K562 (cell line): Measurements from ENCODE around the gene TCEANC. TPM values are rescaled to one million over a fixed set of nuclear protein-coding genes. Genes with fewer than 3 reads are reported as not detected.
A peak's percentile ranks its signal among the peaks of the same experiment; 100 is the strongest.

ENCODE experiments used
- ATAC-seq: fragments of 200-7000 bp; cut with Tn5 transposase; 3 replicates; pipeline ENCODE4 v1.9.1; 2020; ENCODE audit warnings: moderate library complexity
- BruUV-seq: library from RNA; stranded (reverse); fragments of 400-500 nt; replicated peaks from 2 replicates; lab custom pipeline; 2021; lab: Mats Ljungman, UMichigan
- CTCF ChIA-PET: fragments of 300-600 bp; formaldehyde crosslinking; extraction: SDS; loops from one replicate; lab custom pipeline; 2021; ENCODE audit warnings: low intra/inter-chr PET ratio; lab: Yijun Ruan, JAX
- POLR2A ChIA-PET: fragments of 300-600, 350-650 bp; sonication (Branson Sonifier 250); formaldehyde crosslinking; extraction: SDS; loops from one replicate; lab custom pipeline; 2021; ENCODE audit warnings: antibody characterized with exemption, inconsistent platforms; lab: Yijun Ruan, JAX
- DNase-seq, 4 experiments: peaks; one replicate each; pipeline versions ENCODE4 v3.0.0 to v3.0.0-alpha.2; 2011 to 2018; ENCODE audit warnings: low spot score in 3 of 4, mixed read lengths in 3 of 4; ENCODE audit errors: extremely low read depth in 1 of 4
- FAIRE-seq: peaks from 2 replicates; lab custom pipeline; 2011; peaks lifted over from hg19 to GRCh38; lab: Jason Lieb, UNC
- H2AFZ ChIP-seq: 2 replicates; pipeline ENCODE4 v1.6.0; 2011; ENCODE audit warnings: low read depth, low read length, control low read depth, inconsistent platforms
- H3K27ac ChIP-seq: fragments of 200-600 bp; 3 replicates; pipeline ENCODE4 v1.8.0; 2011; ENCODE audit warnings: low read depth, mild to moderate bottlenecking, control low read depth, inconsistent platforms, low read length, moderate library complexity, mixed read lengths; ENCODE audit errors: extremely low read depth
- H3K27me3 ChIP-seq, 2 experiments: fragments of 300-600 bp in 1 of 2; 2 replicates in 1 of 2; 3 replicates in 1 of 2; pipeline versions ENCODE4 v1.6.0 to v1.8.0; 2011; ENCODE audit warnings: inconsistent platforms in 2 of 2, low read length in 2 of 2, mild to moderate bottlenecking in 1 of 2, mixed read lengths in 1 of 2, moderate library complexity in 1 of 2; ENCODE audit not compliant: control insufficient read depth in 2 of 2, insufficient read depth in 2 of 2
- H3K36me3 ChIP-seq: fragments of 300-600 bp; 3 replicates; pipeline ENCODE4 v1.8.0; 2011; ENCODE audit warnings: mild to moderate bottlenecking, low read length, inconsistent platforms; ENCODE audit not compliant: control insufficient read depth, insufficient read depth
- H3K4me1 ChIP-seq, 2 experiments: fragments of 200-600 bp in 1 of 2; replicated peaks in 1 of 2; 2 replicates in 1 of 2; 3 replicates in 1 of 2; pipeline versions ENCODE4 v1.5.1 to v1.8.0; 2011; ENCODE audit warnings: inconsistent platforms in 2 of 2, low read length in 2 of 2, mild to moderate bottlenecking in 1 of 2, mixed read lengths in 1 of 2, moderate library complexity in 1 of 2; ENCODE audit not compliant: control insufficient read depth in 2 of 2, insufficient read depth in 2 of 2
- H3K4me2 ChIP-seq: 2 replicates; pipeline ENCODE4 v1.6.1; 2011; ENCODE audit warnings: low read length, control low read depth, inconsistent platforms, mixed read lengths; ENCODE audit not compliant: insufficient read depth
- H3K4me3 ChIP-seq: fragments of 200-600 bp; sonication (generic), shearing (Covaris generic); 2 replicates; pipeline ENCODE4 v1.5.1; 2016; ENCODE audit warnings: control low read depth, inconsistent platforms
- H3K79me2 ChIP-seq: fragments of 200-600 bp; 3 replicates; pipeline ENCODE4 v1.8.0; 2011; ENCODE audit warnings: low read length, inconsistent platforms; ENCODE audit not compliant: control insufficient read depth, insufficient read depth
- H3K9ac ChIP-seq, 2 experiments: 2 replicates each; pipeline versions ENCODE4 v1.6.0 to v1.6.1; 2011; ENCODE audit warnings: low read depth in 2 of 2, low read length in 2 of 2, control low read depth in 1 of 2, inconsistent platforms in 1 of 2, mild to moderate bottlenecking in 1 of 2, mixed read lengths in 1 of 2; ENCODE audit not compliant: insufficient read depth in 1 of 2
- H3K9me1 ChIP-seq: one replicate; pipeline ENCODE4 v1.6.0; 2011; ENCODE audit warnings: inconsistent platforms, mild to moderate bottlenecking, low read length, moderate library complexity; ENCODE audit not compliant: control insufficient read depth, insufficient read depth
- H3K9me3 ChIP-seq: replicated peaks from 2 replicates; pipeline ENCODE4 v1.5.1; 2011; ENCODE audit warnings: low read depth, low read length, inconsistent platforms; ENCODE audit not compliant: control insufficient read depth, insufficient read depth
- H4K20me1 ChIP-seq: replicated peaks from 2 replicates; pipeline ENCODE4 v1.6.1; 2011; ENCODE audit warnings: low read length, inconsistent platforms, mixed read lengths; ENCODE audit not compliant: control insufficient read depth, insufficient read depth
- CREB3 ChIP-seq: fragments of 450-650 bp; conservative IDR thresholded peaks from 2 replicates; pipeline ENCODE4 v1.6.1; 2016; ENCODE audit warnings: missing genetic modification characterization, low read depth, mild to moderate bottlenecking, missing compliant biosample characterization, moderate library complexity
- CTCF ChIP-seq, 3 experiments: IDR thresholded peaks in 2 of 3; conservative IDR thresholded peaks in 1 of 3; 2 replicates each; pipeline ENCODE4 v1.5.1; 2011 to 2012; ENCODE audit warnings: low read length in 3 of 3, mild to moderate bottlenecking in 3 of 3, control low read depth in 2 of 3, improper control_type of control experiment in 1 of 3, inconsistent platforms in 1 of 3, low read depth in 1 of 3, mixed read lengths in 1 of 3, moderate library complexity in 1 of 3; ENCODE audit not compliant: insufficient read depth in 2 of 3
- E2F1 ChIP-seq: sonication (generic); formaldehyde crosslinking; IDR thresholded peaks from 2 replicates; pipeline ENCODE4 v1.8.1; 2023; ENCODE audit warnings: mild to moderate bottlenecking, missing genetic modification reagents, moderate library complexity
- E2F5 ChIP-seq: sonication (generic); formaldehyde crosslinking; IDR thresholded peaks from 2 replicates; pipeline ENCODE4 v1.8.0; 2022; ENCODE audit warnings: mild to moderate bottlenecking, missing genetic modification reagents
- GTF2A2 ChIP-seq: IDR thresholded peaks from 2 replicates; pipeline ENCODE4 v1.6.1; 2016; ENCODE audit warnings: mild to moderate bottlenecking, missing genetic modification characterization, missing compliant biosample characterization
- MEIS2 ChIP-seq: fragments of 450-650 bp; IDR thresholded peaks from 2 replicates; pipeline ENCODE4 v1.6.1; 2014; ENCODE audit warnings: mild to moderate bottlenecking; ENCODE audit not compliant: partially characterized antibody
- NCOA1 ChIP-seq: fragments of 450-650 bp; IDR thresholded peaks from 2 replicates; pipeline ENCODE4 v1.6.1; 2016; ENCODE audit warnings: low read depth
- POLR2A ChIP-seq: fragments of 450-650 bp; conservative IDR thresholded peaks from 2 replicates; pipeline ENCODE4 v1.6.1; 2016
- RBFOX2 ChIP-seq: fragments of 200-400 bp; formaldehyde crosslinking; IDR thresholded peaks from 2 replicates; pipeline ENCODE4 v1.6.1; 2017; ENCODE audit warnings: low read depth, mild to moderate bottlenecking, low read length, moderate library complexity
- SMAD3 ChIP-seq: fragments of 450-650 bp; formaldehyde crosslinking; conservative IDR thresholded peaks from 2 replicates; pipeline ENCODE4 v1.4.0; 2020; ENCODE audit warnings: mild to moderate bottlenecking
- TEAD1 ChIP-seq, 2 experiments: fragments of 450-650 bp in 1 of 2; sonication (generic) in 1 of 2; formaldehyde crosslinking; IDR thresholded peaks; 2 replicates each; pipeline versions ENCODE4 v1.4.0 to v1.8.0; 2020 to 2022; ENCODE audit warnings: mild to moderate bottlenecking in 2 of 2, missing genetic modification reagents in 1 of 2
- THAP12 ChIP-seq: fragments of 250-450 bp; sonication (Bioruptor Pico); IDR thresholded peaks from 2 replicates; pipeline ENCODE4 v1.9.0; 2021; ENCODE audit warnings: mild to moderate bottlenecking, inconsistent platforms
- ZNF780A ChIP-seq: fragments of 250-450 bp; sonication (Bioruptor Pico); IDR thresholded peaks from 2 replicates; pipeline ENCODE4 v1.5.0; 2021; ENCODE audit warnings: mild to moderate bottlenecking
- ZNF785 ChIP-seq: fragments of 250-450 bp; sonication (Bioruptor Pico); IDR thresholded peaks from 2 replicates; pipeline ENCODE4 v1.4.0; 2020; ENCODE audit warnings: mild to moderate bottlenecking
- ZSCAN29 ChIP-seq: fragments of 450-650 bp; IDR thresholded peaks from 2 replicates; pipeline ENCODE4 v1.6.1; 2017
- in situ Hi-C: fragments of 300-500 bp; cut with MboI; formaldehyde crosslinking; loops from 4 replicates; pipeline ENCODE4 v1.15.0; 2018; ENCODE audit warnings: inconsistent platforms, mixed read lengths
- intact Hi-C: fragments of 100-400 bp; cut with micrococcal nuclease; formaldehyde crosslinking; loops from 2 replicates; pipeline ENCODE4 v1.14.2; 2022
- polyA plus RNA-seq, 8 experiments: library from polyadenylated mRNA; depleted of rRNA in 4 of 8; stranded (reverse) in 5 of 8; unstranded in 3 of 8; fragments of >200 nt; fragmentation: Nextera tagmentation in 2 of 8; fragmentation: Illumina TruSeq in 1 of 8; extraction: Ambion mirVana in 2 of 8; extraction: Trizol in 1 of 8; gene quantifications; 2 replicates each; pipeline versions ENCODE4 v1.2.1 to v1.2.3, GENCODE V29; 2011 to 2014; ENCODE audit warnings: inconsistent platforms in 1 of 8, missing spikeins in 1 of 8
- total RNA-seq, 7 experiments: library from RNA; depleted of rRNA in 6 of 7; stranded (reverse); fragments of >200 nt in 6 of 7; fragmentation: Illumina TruSeq in 2 of 7; extraction: Trizol in 2 of 7; gene quantifications; 2 replicates each; pipeline versions ENCODE4 v1.2.1 to v1.2.3, GENCODE V29; 2011 to 2021; ENCODE audit warnings: low replicate concordance in 1 of 7

Gene TCEANC
- total and polyA plus RNA-seq, 9 of the 15 experiments (the other 6 are each of a cell fraction or from before 2014, with no cell fraction given) = 1.2 to 2.8 (median 2.0) TPM

- TF ChIP-seq GTF2A2 (tag) (no peak), MEIS2 (peak; percentile 97)
Measured at GRCh38 chrX:13652287-13652793, 601 bp upstream of the TCEANC start (continued).

GRCh38 chrX:13654116-13654515 lies 1.2 kb downstream of the TCEANC start:
- no TSS peak for BruUV-seq
- Histone ChIP-seq H3K27me3 (no peaks in the 10 kb centered on the region), H3K79me2 (peaks cover 16% of the 10 kb centered on the region), H2AFZ (no peak overlapping the region), H3K9me3 (peaks cover under 1% of the 10 kb centered on the region; the same call in 1 of the 2 replicates), H3K4me1 (peaks cover 6 to 28% of the 10 kb centered on the region in 2 experiments), H3K9me1 (no peaks in the 10 kb centered on the region), H3K36me3 (no peaks in the 10 kb centered on the region), H3K9ac (peak overlapping the region in 1 of 2 experiments; percentile 93; a peak in 2 of 4 replicates), H4K20me1 (no peaks in the 10 kb centered on the region), H3K4me2 (peak overlapping the region; percentile 83), H3K27ac (peak overlapping the region; percentile 82), H3K4me3 (peak overlapping the region; percentile 67; the same call in 1 of the 2 replicates)
- ChIA-PET CTCF (no interaction called here), POLR2A (no interaction called here)
- in situ Hi-C loops (loop anchor here (5.0 to 25.0 kb wide), 3 partner anchors 93 to 692 kb away; partner anchors contain the start of gene GEMIN8), intact Hi-C loops (no loop called here)
- DNase-seq = no peak
- no peak for FAIRE-seq
- no peak for ATAC-seq
- TF ChIP-seq ZNF780A (CRISPR knock-in tag) = no peak
- TF ChIP-seq ZNF785 (CRISPR knock-in tag) = no peak
- no peak for TF ChIP-seq ZSCAN29
- TF ChIP-seq E2F1 (CRISPR knock-in tag) = no peak
- no peak for TF ChIP-seq NCOA1
- TF ChIP-seq E2F5 = no peak
- no peak for TF ChIP-seq CREB3 (tag)
- TF ChIP-seq SMAD3 (CRISPR knock-in tag) = no peak
- TF ChIP-seq TEAD1 (CRISPR knock-in tag; IDR thresholded peaks at IDR 0.05) = no peak
- TF ChIP-seq POLR2A = no peak
- TF ChIP-seq RBFOX2 = no peak
- no peak for TF ChIP-seq THAP12
- TF ChIP-seq CTCF (IDR thresholded peaks at IDR 0.05 in 2 of 3, conservative IDR thresholded peaks at IDR 0.05 in 1 of 3; ENCODE audit: insufficient read depth in 2 of 3, low read depth in 1 of 3, low read length in 3 of 3) = no peak
